PFSK-1 (cell line): ENCODE measurements around the gene RNF126.

Experiments used
- FOXP2 ChIP-seq: optimal IDR thresholded peaks from 2 replicates; pipeline ENCODE3; 2011; ENCODE audit warnings: borderline replicate concordance, control low read depth, inconsistent platforms; ENCODE audit not compliant: insufficient read depth; ENCODE audit errors: extremely low read length, extremely low read depth
- POLR2AphosphoS5 ChIP-seq: IDR thresholded peaks from 2 replicates; pipeline ENCODE4 v1.6.1; 2012; ENCODE audit warnings: low read depth, mild to moderate bottlenecking, control low read depth, low read length, moderate library complexity
- REST ChIP-seq, 2 experiments: IDR thresholded peaks; 2 replicates each; pipeline versions ENCODE4 v1.6.1 to v1.8.0; 2011 to 2012; ENCODE audit warnings: low read depth in 2 of 2, low read length in 2 of 2, control low read depth in 1 of 2, inconsistent platforms in 1 of 2, mild to moderate bottlenecking in 1 of 2, moderate library complexity in 1 of 2; ENCODE audit not compliant: insufficient read depth in 1 of 2
- SIN3A ChIP-seq: IDR thresholded peaks from 2 replicates; pipeline ENCODE4 v1.6.1; 2012; ENCODE audit warnings: mild to moderate bottlenecking, low read length, moderate library complexity, borderline replicate concordance; ENCODE audit not compliant: insufficient read depth
- TAF1 ChIP-seq: IDR thresholded peaks from 2 replicates; pipeline ENCODE4 v1.6.1; 2012; ENCODE audit warnings: low read length, control low read depth, borderline replicate concordance; ENCODE audit not compliant: insufficient read depth

The RNF126 gene

GRCh38 chr19:682678-683320 lies 19.8 kb upstream of the RNF126 start:
- TF ChIP-seq SIN3A: no peak
- no peak for TF ChIP-seq REST (IDR thresholded peaks at IDR 0.05; ENCODE audit: insufficient read depth in 1 of 2, low read depth in 2 of 2, low read length in 2 of 2)
- no peak for TF ChIP-seq FOXP2
- no peak for TF ChIP-seq POLR2AphosphoS5
- no peak for TF ChIP-seq TAF1

DNA sequence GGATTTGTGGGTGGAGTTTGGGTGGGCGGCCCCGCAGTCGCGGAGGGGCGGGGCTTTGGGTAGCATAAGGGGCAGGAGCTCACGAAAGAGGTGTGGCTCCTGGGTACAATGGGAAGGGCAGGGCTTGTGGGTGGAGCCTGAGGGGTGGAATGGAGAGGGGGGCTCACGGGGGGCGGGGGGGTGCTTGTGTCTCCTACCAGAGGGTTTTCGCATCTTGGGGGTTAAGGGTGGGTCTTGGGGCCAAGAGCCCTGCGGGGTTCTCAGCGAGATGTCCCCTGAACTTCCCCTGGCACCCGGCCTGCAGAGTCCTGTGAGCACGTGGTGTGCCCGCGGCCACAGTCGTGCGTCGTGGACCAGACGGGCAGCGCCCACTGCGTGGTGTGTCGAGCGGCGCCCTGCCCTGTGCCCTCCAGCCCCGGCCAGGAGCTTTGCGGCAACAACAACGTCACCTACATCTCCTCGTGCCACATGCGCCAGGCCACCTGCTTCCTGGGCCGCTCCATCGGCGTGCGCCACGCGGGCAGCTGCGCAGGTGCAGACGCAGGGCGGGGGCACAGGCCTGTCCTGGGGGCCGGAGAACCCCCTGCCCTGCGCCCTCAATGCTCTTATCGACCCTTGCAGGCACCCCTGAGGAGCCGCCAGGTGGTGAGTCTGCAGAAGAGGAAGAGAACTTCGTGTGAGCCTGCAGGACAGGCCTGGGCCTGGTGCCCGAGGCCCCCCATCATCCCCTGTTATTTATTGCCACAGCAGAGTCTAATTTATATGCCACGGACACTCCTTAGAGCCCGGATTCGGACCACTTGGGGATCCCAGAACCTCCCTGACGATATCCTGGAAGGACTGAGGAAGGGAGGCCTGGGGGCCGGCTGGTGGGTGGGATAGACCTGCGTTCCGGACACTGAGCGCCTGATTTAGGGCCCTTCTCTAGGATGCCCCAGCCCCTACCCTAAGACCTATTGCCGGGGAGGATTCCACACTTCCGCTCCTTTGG lies 18.3 kb upstream of the RNF126 start:
- TF ChIP-seq POLR2AphosphoS5 (no peak), REST (IDR thresholded peaks at IDR 0.05; ENCODE audit: insufficient read depth in 1 of 2, low read depth in 2 of 2, low read length in 2 of 2) (no peak), SIN3A (no peak)

GRCh38 chr19:680287-681028 lies 17.4 kb upstream of the RNF126 start:
- 0 out of 2 replicates have a peak, but pooled peaks have one; percentile 57 for TF ChIP-seq TAF1
- peak; percentile 87 for TF ChIP-seq FOXP2
- no peak for TF ChIP-seq REST (IDR thresholded peaks at IDR 0.05; ENCODE audit: insufficient read depth in 1 of 2, low read depth in 2 of 2, low read length in 2 of 2)

GRCh38 chr19:679418-680286 lies 16.6 kb upstream of the RNF126 start:
- TF ChIP-seq FOXP2: peak; percentile 10
- no peak for TF ChIP-seq POLR2AphosphoS5
- no peak for TF ChIP-seq REST (IDR thresholded peaks at IDR 0.05; ENCODE audit: insufficient read depth in 1 of 2, low read depth in 2 of 2, low read length in 2 of 2)
- TF ChIP-seq TAF1: no peak
